Cardiac atrium fibroblast (primary cell): ENCODE results near the gene KNDC1. TPM values are rescaled to one million over a fixed set of nuclear protein-coding genes. Genes with fewer than 3 reads are reported as not detected.

Source experiments
- total RNA-seq: library from RNA; depleted of rRNA; stranded (reverse); fragments of >200 nt; gene quantifications from 2 replicates; pipeline ENCODE4 v1.2.3, GENCODE V29; 2015

The KNDC1 gene, protein sequence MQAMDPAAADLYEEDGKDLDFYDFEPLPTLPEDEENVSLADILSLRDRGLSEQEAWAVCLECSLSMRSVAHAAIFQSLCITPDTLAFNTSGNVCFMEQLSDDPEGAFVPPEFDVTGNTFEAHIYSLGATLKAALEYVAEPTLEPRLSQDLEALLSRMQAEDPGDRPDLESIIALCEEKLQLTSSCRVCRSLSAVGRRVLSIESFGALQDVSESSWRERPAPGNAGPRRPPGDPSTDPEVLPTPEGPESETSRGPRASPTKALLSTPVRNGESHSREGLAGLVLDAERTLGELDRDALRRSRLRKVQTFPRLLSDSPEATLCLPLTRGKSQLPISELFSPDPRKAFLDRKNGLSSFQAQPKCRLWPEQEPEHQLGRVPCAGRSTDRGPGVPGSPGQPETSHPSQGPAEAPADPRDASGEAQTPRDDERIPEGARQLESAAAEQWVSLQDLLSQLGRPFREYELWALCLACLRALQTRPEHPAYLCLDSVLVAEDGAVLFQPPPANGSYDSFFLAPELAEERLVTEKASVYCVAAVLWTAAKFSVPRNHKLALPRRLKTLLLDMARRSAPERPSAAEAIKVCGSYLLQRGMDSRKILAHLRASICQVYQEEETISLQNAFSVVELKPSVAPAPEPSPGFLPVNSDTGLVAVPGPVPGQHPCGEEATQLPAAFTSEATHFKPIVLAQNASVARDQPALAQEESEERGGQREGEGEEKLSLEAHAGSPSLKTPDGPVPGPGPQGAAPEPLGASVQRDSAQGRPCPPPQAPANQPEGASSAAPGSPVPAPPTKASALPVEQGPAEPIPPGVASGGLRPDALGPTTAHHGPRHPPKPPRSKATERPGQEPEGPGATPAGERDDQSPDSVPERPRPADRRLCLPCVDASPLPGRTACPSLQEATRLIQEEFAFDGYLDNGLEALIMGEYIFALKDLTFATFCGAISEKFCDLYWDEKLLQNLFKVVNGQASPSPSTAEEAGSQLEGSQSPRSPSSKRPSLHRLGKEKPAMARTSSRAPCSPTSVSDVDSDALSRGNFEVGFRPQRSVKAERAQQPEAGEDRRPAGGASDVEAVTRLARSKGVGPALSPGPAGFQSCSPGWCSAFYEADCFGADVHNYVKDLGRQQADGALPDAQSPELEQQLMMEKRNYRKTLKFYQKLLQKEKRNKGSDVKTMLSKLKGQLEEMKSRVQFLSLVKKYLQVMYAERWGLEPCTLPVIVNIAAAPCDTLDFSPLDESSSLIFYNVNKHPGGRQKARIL (N-terminal part only)
- 0.36 and 0.49 TPM in 2 replicates for total RNA-seq

GRCh38 chr10:133159950-133160825, at the start of gene KNDC1:
Gene KNDC1 (plus strand): TSS chr10:133160219. CDS start chr10:133160468, 249 bp downstream.

GRCh38 chr10:133230044-133230361, 70.0 kb downstream of the KNDC1 start, which contains the start of gene UTF1:
Gene UTF1 (plus strand): TSS chr10:133230217. CDS start chr10:133230289, 72 bp downstream.

GRCh38 chr10:133237588-133238465, 77.8 kb downstream of the KNDC1 start, which contains the start of gene VENTX:
Gene VENTX (plus strand): TSS chr10:133237855. CDS start chr10:133237915, 60 bp downstream.

Other genes starting within 250 kb of the KNDC1 start
- 0.81 TPM in 1 of 2 replicates, not detected in the other for gene CFAP46, start 217.6 kb upstream of the KNDC1 start, total RNA-seq
- gene ADGRA1, start 72.3 kb upstream of the KNDC1 start, total RNA-seq: not detected in 2 replicates
- not detected in 2 replicates for gene UTF1, start 70.0 kb downstream of the KNDC1 start, total RNA-seq
- not detected in 2 replicates for gene VENTX, start 77.6 kb downstream of the KNDC1 start, total RNA-seq
- gene ADAM8, start 116.6 kb downstream of the KNDC1 start, total RNA-seq: 0.32 TPM in 1 of 2 replicates, not detected in the other
- 36.1 and 42.4 TPM in 2 replicates for gene TUBGCP2, start 148.7 kb downstream of the KNDC1 start, total RNA-seq
- gene ZNF511, start 148.7 kb downstream of the KNDC1 start, total RNA-seq: 24.2 and 27.1 TPM in 2 replicates
- not detected in 2 replicates for gene CALY, start 176.7 kb downstream of the KNDC1 start, total RNA-seq
- gene PRAP1, start 187.2 kb downstream of the KNDC1 start, total RNA-seq: not detected in 2 replicates
- 25.5 and 32.4 TPM in 2 replicates for gene FUOM, start 197.8 kb downstream of the KNDC1 start, total RNA-seq
- 103 and 134 TPM in 2 replicates for gene ECHS1, start 213.1 kb downstream of the KNDC1 start, total RNA-seq
- 5.6 and 7.6 TPM in 2 replicates for gene PAOX, start 219.0 kb downstream of the KNDC1 start, total RNA-seq
- gene MTG1, start 233.9 kb downstream of the KNDC1 start, total RNA-seq: 24.3 and 25.6 TPM in 2 replicates